Raji (cell line): ENCODE results near the gene GALNT4.

Source experiments
- POLR2A ChIP-seq: IDR thresholded peaks from 2 replicates; pipeline ENCODE4 v1.6.1; 2011; ENCODE audit warnings: low read depth, low read length, control low read depth; ENCODE audit not compliant: insufficient read depth

Gene GALNT4

GRCh38 chr12:89524541-89525304 lies at the start of gene GALNT4:
Gene GALNT4, minus strand, starts transcription at chr12:89524796. Its CDS starts 247 bp downstream, at chr12:89524549.
- peak; percentile 33 for TF ChIP-seq POLR2A

- TF ChIP-seq POLR2A: no peak
Measured at GRCh38 chr12:89573051-89573810, 48.6 kb upstream of the GALNT4 start.

GRCh38 chr12:89571491-89572195 lies 47.0 kb upstream of the GALNT4 start:
- no peak for TF ChIP-seq POLR2A

- no peak for TF ChIP-seq POLR2A
Measured at GRCh38 chr12:89568484-89568883, 43.9 kb upstream of the GALNT4 start.

GRCh38 chr12:89567691-89568239 lies 43.2 kb upstream of the GALNT4 start:
- TF ChIP-seq POLR2A: no peak

GRCh38 chr12:89566615-89567014 lies 42.0 kb upstream of the GALNT4 start:
- no peak for TF ChIP-seq POLR2A

GRCh38 chr12:89565002-89565401 lies 40.4 kb upstream of the GALNT4 start:
- TF ChIP-seq POLR2A: no peak

GRCh38 chr12:89559753-89560152 lies 35.2 kb upstream of the GALNT4 start:
- TF ChIP-seq POLR2A: no peak

- no peak for TF ChIP-seq POLR2A
Measured at GRCh38 chr12:89556976-89557375, 32.4 kb upstream of the GALNT4 start.

- no peak for TF ChIP-seq POLR2A
Measured at GRCh38 chr12:89552376-89552775, 27.8 kb upstream of the GALNT4 start.

- TF ChIP-seq POLR2A: no peak
Measured at GRCh38 chr12:89551747-89552146, 27.2 kb upstream of the GALNT4 start.

- no peak for TF ChIP-seq POLR2A
Measured at GRCh38 chr12:89547101-89547500, 22.5 kb upstream of the GALNT4 start.

GRCh38 chr12:89546151-89546550 lies 21.6 kb upstream of the GALNT4 start:
- no peak for TF ChIP-seq POLR2A

- no peak for TF ChIP-seq POLR2A
Measured at GRCh38 chr12:89544681-89545184, 20.1 kb upstream of the GALNT4 start.

GRCh38 chr12:89544022-89544421 lies 19.4 kb upstream of the GALNT4 start:
- no peak for TF ChIP-seq POLR2A

- TF ChIP-seq POLR2A: no peak
Measured at GRCh38 chr12:89542912-89543592, 18.5 kb upstream of the GALNT4 start.
